HCT116 (cell line): Measurements from ENCODE around the gene MPIG6B. TPM values are rescaled to one million over a fixed set of nuclear protein-coding genes. Genes with fewer than 3 reads are reported as not detected.
A peak's percentile ranks its signal among the peaks of the same experiment; 100 is the strongest.

Experiments
- ATAC-seq: fragments of 200-7000 bp; cut with Tn5 transposase; 2 replicates; pipeline ENCODE4 v1.9.1; 2020; ENCODE audit warnings: mild to moderate bottlenecking, moderate library complexity
- BruUV-seq: library from RNA; stranded (reverse); fragments of 400-500 nt; replicated peaks from 2 replicates; lab custom pipeline; 2021; lab: Mats Ljungman, UMichigan
- CTCF ChIA-PET: fragments of 300-600 bp; sonication (Branson Sonifier 250); formaldehyde crosslinking; loops from one replicate; lab custom pipeline; 2021; ENCODE audit warnings: antibody characterized with exemption; lab: Charles Lee
- POLR2A ChIA-PET: fragments of 300-600, 350-600 bp; sonication (Branson Sonifier 250); formaldehyde crosslinking; loops from one replicate; lab custom pipeline; 2021; ENCODE audit warnings: antibody characterized with exemption; lab: Charles Lee
- RAD21 ChIA-PET, 2 experiments: fragments of 300-600 bp; sonication (Branson Sonifier 250); formaldehyde crosslinking; loops; one replicate each; lab custom pipeline; 2023; ENCODE audit warnings: low total read pairs in 2 of 2; ENCODE audit not compliant: uncharacterized antibody in 2 of 2, unreplicated experiment in 2 of 2, low non-redundant PET in 1 of 2; lab: Charles Lee
- DNase-seq: peaks from one replicate; pipeline ENCODE4 v3.0.0-alpha.2; 2010; ENCODE audit warnings: low read depth, low spot score
- H2AFZ ChIP-seq: fragments of 200-600 bp; shearing (Covaris generic), sonication (generic); 2 replicates; pipeline ENCODE4 v1.6.1; 2017; ENCODE audit warnings: low read depth, mixed run types, mixed read lengths, antibody characterized with exemption, low read length; ENCODE audit not compliant: poor library complexity, severe bottlenecking
- H3K27ac ChIP-seq: 2 replicates; pipeline ENCODE4 v1.5.1; 2012; ENCODE audit warnings: low read depth, low read length
- H3K27me3 ChIP-seq: fragments of 200-600 bp; sonication (generic); 2 replicates; pipeline ENCODE4 v1.6.1; 2016; ENCODE audit warnings: mixed run types, low read length, mixed read lengths; ENCODE audit not compliant: insufficient read depth
- H3K36me3 ChIP-seq, 2 experiments: fragments of 200-500 bp in 1 of 2; fragments of 200-600 bp in 1 of 2; sonication (Bioruptor generic) in 1 of 2; sonication (generic) in 1 of 2; 2 replicates each; pipeline versions ENCODE4 v1.5.1 to v1.6.1; 2014 to 2016; ENCODE audit warnings: low read length in 2 of 2, inconsistent platforms in 1 of 2, mixed read lengths in 1 of 2, mixed run types in 1 of 2; ENCODE audit not compliant: insufficient read depth in 2 of 2, control insufficient read depth in 1 of 2
- H3K4me1 ChIP-seq, 2 experiments: fragments of 200-600 bp in 1 of 2; sonication (generic) in 1 of 2; 2 replicates each; pipeline versions ENCODE4 v1.5.1 to v1.6.1; 2012 to 2017; ENCODE audit warnings: low read length in 2 of 2, inconsistent platforms in 1 of 2, mild to moderate bottlenecking in 1 of 2, mixed read lengths in 1 of 2, mixed run types in 1 of 2, moderate library complexity in 1 of 2; ENCODE audit not compliant: insufficient read depth in 2 of 2, control insufficient read depth in 1 of 2
- H3K4me2 ChIP-seq: fragments of 200-600 bp; sonication (generic); 2 replicates; pipeline ENCODE4 v1.6.1; 2017; ENCODE audit warnings: mixed run types, low read length, mixed read lengths
- H3K4me3 ChIP-seq, 2 experiments: fragments of 200-600 bp in 1 of 2; sonication (generic) in 1 of 2; replicated peaks in 1 of 2; 2 replicates each; pipeline ENCODE4 v1.5.1; 2011 to 2016; ENCODE audit warnings: low read length in 2 of 2, control low read depth in 1 of 2, low read depth in 1 of 2, mild to moderate bottlenecking in 1 of 2, mixed read lengths in 1 of 2, mixed run types in 1 of 2
- H3K79me2 ChIP-seq: fragments of 200-600 bp; sonication (generic); 2 replicates; pipeline ENCODE4 v1.6.1; 2017; ENCODE audit warnings: mild to moderate bottlenecking, mixed run types, low read length, moderate library complexity, mixed read lengths; ENCODE audit not compliant: insufficient read depth
- H3K9ac ChIP-seq: fragments of 200-600 bp; sonication (generic); 2 replicates; pipeline ENCODE4 v1.6.1; 2016; ENCODE audit warnings: low read length, mixed read lengths
- H3K9me2 ChIP-seq: fragments of 200-600 bp; sonication (generic), shearing (Covaris generic); 2 replicates; pipeline ENCODE4 v1.6.1; 2017; ENCODE audit warnings: mixed run types, mild to moderate bottlenecking, moderate library complexity; ENCODE audit not compliant: insufficient read depth
- H3K9me3 ChIP-seq, 2 experiments: fragments of 200-500 bp in 1 of 2; fragments of 200-600 bp in 1 of 2; sonication (Bioruptor generic) in 1 of 2; sonication (generic) in 1 of 2; 2 replicates each; pipeline ENCODE4 v1.6.1; 2014 to 2017; ENCODE audit warnings: low read length in 2 of 2, mixed read lengths in 2 of 2, inconsistent platforms in 1 of 2, low read depth in 1 of 2, mild to moderate bottlenecking in 1 of 2, mixed run types in 1 of 2, moderate library complexity in 1 of 2; ENCODE audit not compliant: control insufficient read depth in 1 of 2, insufficient read depth in 1 of 2
- H4K20me1 ChIP-seq: fragments of 200-600 bp; sonication (generic), shearing (Covaris generic); 2 replicates; pipeline ENCODE4 v1.6.1; 2017; ENCODE audit warnings: mixed run types, mild to moderate bottlenecking, moderate library complexity; ENCODE audit not compliant: insufficient read depth
- ATF3 ChIP-seq: IDR thresholded peaks from 2 replicates; pipeline ENCODE4 v1.6.1; 2012
- CTCF ChIP-seq, 3 experiments: fragments of 200-600 bp in 1 of 3; sonication (generic) in 1 of 3; IDR thresholded peaks in 2 of 3; conservative IDR thresholded peaks in 1 of 3; 2 replicates each; pipeline ENCODE4 v1.5.1; 2012 to 2017; ENCODE audit warnings: low read depth in 2 of 3, low read length in 2 of 3, antibody characterized with exemption in 1 of 3, borderline replicate concordance in 1 of 3, control low read depth in 1 of 3, mild to moderate bottlenecking in 1 of 3, mixed read lengths in 1 of 3, mixed run types in 1 of 3, moderate library complexity in 1 of 3; ENCODE audit not compliant: insufficient read depth in 1 of 3
- EZH2 ChIP-seq: fragments of 200-600 bp; sonication (generic); IDR thresholded peaks from 2 replicates; pipeline ENCODE4 v1.6.1; 2017; ENCODE audit warnings: antibody characterized with exemption, mixed run types
- JUND ChIP-seq: IDR thresholded peaks from 2 replicates; pipeline ENCODE4 v1.6.1; 2012
- RAD21 ChIP-seq: IDR thresholded peaks from 2 replicates; pipeline ENCODE4 v1.6.1; 2012; ENCODE audit warnings: low read depth, mild to moderate bottlenecking
- ZFX ChIP-seq: fragments of 450-650 bp; IDR thresholded peaks from 2 replicates; pipeline ENCODE4 v1.6.1; 2017
- intact Hi-C: fragments of 100-400 bp; cut with micrococcal nuclease; formaldehyde crosslinking; loops from 2 replicates; pipeline ENCODE4 v1.10.0; 2022
- total RNA-seq: library from RNA; stranded (reverse); gene quantifications from one replicate; pipeline ENCODE4 v1.2.1, GENCODE V29; 2021; ENCODE audit not compliant: unreplicated experiment

Gene MPIG6B
- total RNA-seq, 1 experiment from 2014 or later: 0.42 TPM

- no peak for TF ChIP-seq ATF3
- no peak for TF ChIP-seq EZH2
- TF ChIP-seq JUND: no peak
Measured at GRCh38 chr6:31711233-31711632, 11.9 kb upstream of the MPIG6B start (continued).

GRCh38 chr6:31712296-31712695 is 10.9 kb upstream of the MPIG6B start:
- POLR2A ChIA-PET: interaction anchor here (1.1 kb wide), 1 partner anchor 115 kb away, joined by 3 read pairs; the partner anchor contains the start of gene HSPA1B

More at GRCh38 chr6:31712296-31712695, 10.9 kb upstream of the MPIG6B start:
- Histone ChIP-seq H4K20me1 (no peaks in the 10 kb centered on the region), H3K27ac (no peak overlapping the region), H3K9ac (no peak overlapping the region), H3K4me1 (peaks cover 16 to 27% of the 10 kb centered on the region in 2 experiments; a peak in 3 of 4 replicates), H3K4me3 (no peak overlapping the region), H3K9me3 (no peaks in the 10 kb centered on the region), H2AFZ (no peak overlapping the region), H3K9me2 (no peaks in the 10 kb centered on the region), H3K79me2 (no peaks in the 10 kb centered on the region), H3K27me3 (no peaks in the 10 kb centered on the region), H3K36me3 (no peaks in the 10 kb centered on the region), H3K4me2 (no peak overlapping the region)
- intact Hi-C loops: no loop called here
- peak; percentile 70 for ATAC-seq
- peak in 2 of 3 experiments; percentile 22 to 38; a peak in 4 of 6 replicates for TF ChIP-seq CTCF (IDR thresholded peaks at IDR 0.05 in 2 of 3, conservative IDR thresholded peaks at IDR 0.05 in 1 of 3; ENCODE audit: borderline replicate concordance in 1 of 3, insufficient read depth in 1 of 3, low read depth in 2 of 3, low read length in 2 of 3)
- TF ChIP-seq ZFX: no peak
- TF ChIP-seq RAD21: peak; percentile 60
- no peak for DNase-seq
- ChIA-PET RAD21 (no interaction called here), CTCF (interaction anchor here (1.0 to 1.5 kb wide), 4 partner anchors 9 to 118 kb away, joined by 3 to 4 read pairs (median 3); partner anchors contain the start of genes ABHD16A and CLIC1)
- BruUV-seq: no TSS peak
